SK-N-SH (cell line): ENCODE data around the gene EME2. TPM values are rescaled to one million over a fixed set of nuclear protein-coding genes. Genes with fewer than 3 reads are reported as not detected.

Source experiments
- CTCF ChIA-PET: fragments of 300-600, 350-600 bp; formaldehyde crosslinking; extraction: SDS; loops from one replicate; lab custom pipeline; 2021; lab: Yijun Ruan, JAX
- POLR2A ChIA-PET: fragments of 350-600 bp; sonication (Branson Sonifier 250); formaldehyde crosslinking; extraction: SDS; loops from one replicate; lab custom pipeline; 2020; ENCODE audit warnings: antibody characterized with exemption, inconsistent platforms; lab: Yijun Ruan, JAX
- DNase-seq: peaks from one replicate; pipeline ENCODE4 v3.0.0; 2012
- H2AFZ ChIP-seq: fragments of 200-600 bp; sonication (generic); 2 replicates; pipeline ENCODE4 v1.8.1; 2016; ENCODE audit warnings: antibody characterized with exemption, mild to moderate bottlenecking, low read depth
- H3F3A ChIP-seq: fragments of 200-600 bp; sonication (generic); replicated peaks from 2 replicates; pipeline ENCODE3; 2016; ENCODE audit warnings: antibody characterized with exemption, mild to moderate bottlenecking; ENCODE audit not compliant: insufficient read depth
- H3K27ac ChIP-seq, 2 experiments: fragments of 200-500 bp in 1 of 2; fragments of 200-600 bp in 1 of 2; sonication (Bioruptor generic) in 1 of 2; sonication (generic), shearing (Covaris generic) in 1 of 2; 2 replicates each; pipeline versions ENCODE4 v1.5.1 to v1.6.1; 2014 to 2016; ENCODE audit warnings: low read depth in 2 of 2, inconsistent platforms in 1 of 2, low read length in 1 of 2, mild to moderate bottlenecking in 1 of 2, mixed read lengths in 1 of 2
- H3K27me3 ChIP-seq: fragments of 200-600 bp; sonication (generic), shearing (Covaris generic); 2 replicates; pipeline ENCODE4 v1.6.1; 2016; ENCODE audit warnings: mixed run types; ENCODE audit not compliant: insufficient read depth
- H3K36me3 ChIP-seq, 2 experiments: fragments of 200-500 bp in 1 of 2; fragments of 200-600 bp in 1 of 2; sonication (Bioruptor generic) in 1 of 2; sonication (generic) in 1 of 2; replicated peaks in 1 of 2; 2 replicates each; pipeline versions ENCODE3 to v1.5.1; 2014 to 2016; ENCODE audit warnings: low read length in 1 of 2, mild to moderate bottlenecking in 1 of 2; ENCODE audit not compliant: insufficient read depth in 2 of 2, control insufficient read depth in 1 of 2
- H3K4me1 ChIP-seq, 2 experiments: fragments of 200-500 bp in 1 of 2; fragments of 200-600 bp in 1 of 2; sonication (Bioruptor generic) in 1 of 2; sonication (generic), shearing (Covaris generic) in 1 of 2; 2 replicates each; pipeline versions ENCODE4 v1.5.1 to v1.6.1; 2014 to 2016; ENCODE audit warnings: low read depth in 1 of 2, low read length in 1 of 2, mixed run types in 1 of 2; ENCODE audit not compliant: insufficient read depth in 2 of 2, control insufficient read depth in 1 of 2
- H3K4me2 ChIP-seq: fragments of 200-600 bp; sonication (generic), shearing (Covaris generic); 2 replicates; pipeline ENCODE4 v1.6.1; 2017; ENCODE audit warnings: mixed run types
- H3K4me3 ChIP-seq, 2 experiments: fragments of 200-500 bp in 1 of 2; fragments of 200-600 bp in 1 of 2; sonication (Bioruptor generic) in 1 of 2; sonication (generic), shearing (Covaris generic) in 1 of 2; 2 replicates each; pipeline versions ENCODE4 v1.5.1 to v1.8.1; 2014 to 2016; ENCODE audit warnings: low read depth in 2 of 2, inconsistent platforms in 1 of 2, low read length in 1 of 2, mild to moderate bottlenecking in 1 of 2, mixed read lengths in 1 of 2, moderate library complexity in 1 of 2
- H3K79me2 ChIP-seq: fragments of 200-600 bp; sonication (generic); 2 replicates; pipeline ENCODE4 v1.8.1; 2017; ENCODE audit warnings: mild to moderate bottlenecking; ENCODE audit not compliant: insufficient read depth
- H3K9ac ChIP-seq: fragments of 200-600 bp; sonication (generic); 2 replicates; pipeline ENCODE4 v1.6.1; 2017; ENCODE audit warnings: mixed run types
- H3K9me2 ChIP-seq: fragments of 200-600 bp; sonication (generic); 2 replicates; pipeline ENCODE4 v1.6.1; 2017; ENCODE audit warnings: mixed run types
- H3K9me3 ChIP-seq: fragments of 200-600 bp; sonication (generic); 2 replicates; pipeline ENCODE4 v1.6.1; 2017; ENCODE audit warnings: mixed run types, mild to moderate bottlenecking, moderate library complexity
- H4K20me1 ChIP-seq: fragments of 200-600 bp; sonication (generic); 2 replicates; pipeline ENCODE4 v1.6.1; 2017; ENCODE audit warnings: mild to moderate bottlenecking, mixed run types; ENCODE audit not compliant: insufficient read depth
- ELF1 ChIP-seq: IDR thresholded peaks from 2 replicates; pipeline ENCODE4 v1.4.0; 2012
- EZH2phosphoT487 ChIP-seq: fragments of 200-600 bp; sonication (generic); IDR thresholded peaks from 2 replicates; pipeline ENCODE4 v1.6.1; 2017; ENCODE audit warnings: low read depth, mixed run types, mild to moderate bottlenecking, antibody characterized with exemption, moderate library complexity, borderline replicate concordance
- FOSL2 ChIP-seq: IDR thresholded peaks from 2 replicates; pipeline ENCODE4 v1.4.0; 2012; ENCODE audit warnings: low read depth, mild to moderate bottlenecking, moderate library complexity, borderline replicate concordance
- FOXJ3 ChIP-seq: sonication (generic); formaldehyde crosslinking; IDR thresholded peaks from 2 replicates; pipeline ENCODE4 v1.5.1; 2020; ENCODE audit warnings: mild to moderate bottlenecking, missing genetic modification reagents
- GABPA ChIP-seq: IDR thresholded peaks from 2 replicates; pipeline ENCODE4 v1.4.0; 2012; ENCODE audit warnings: low read depth, mild to moderate bottlenecking
- IRF3 ChIP-seq: fragments of 150-350 bp; IDR thresholded peaks from 2 replicates; pipeline ENCODE4 v1.6.1; 2016; ENCODE audit warnings: mild to moderate bottlenecking, low read depth, low read length
- MAX ChIP-seq: IDR thresholded peaks from 2 replicates; pipeline ENCODE4 v1.4.0; 2012; ENCODE audit warnings: low read depth
- NFIC ChIP-seq: IDR thresholded peaks from 2 replicates; pipeline ENCODE4 v1.4.0; 2012; ENCODE audit warnings: borderline replicate concordance
- TEAD4 ChIP-seq: IDR thresholded peaks from 2 replicates; pipeline ENCODE4 v1.4.0; 2012; ENCODE audit warnings: mild to moderate bottlenecking, borderline replicate concordance; ENCODE audit not compliant: insufficient read depth
- USF1 ChIP-seq: IDR thresholded peaks from 2 replicates; pipeline ENCODE4 v1.4.0; 2012; ENCODE audit warnings: low read depth, borderline replicate concordance
- USF2 ChIP-seq: fragments of 150-350 bp; IDR thresholded peaks from 2 replicates; pipeline ENCODE4 v1.6.1; 2017; ENCODE audit warnings: antibody characterized with exemption, low read length, low read depth, borderline replicate concordance
- ZBTB33 ChIP-seq: IDR thresholded peaks from 2 replicates; pipeline ENCODE4 v1.4.0; 2012; ENCODE audit warnings: low read depth, borderline replicate concordance
- WGBS: methylation state at CpG from one replicate; pipeline ENCODE4 v1.1.6; 2017; ENCODE audit warnings: low lambda C conversion rate; 5-methylcytosine and 5-hydroxymethylcytosine counted together
- polyA plus RNA-seq, 3 experiments: library from polyadenylated mRNA; depleted of rRNA; stranded (reverse); fragments of >200 nt; gene quantifications; 2 replicates each; pipeline ENCODE4 v1.2.3, GENCODE V29; 2012

The EME2 gene
- polyA plus RNA-seq, 1 of the 3 experiments (the other 2 are of a cell fraction): 10.1 TPM

- no peak overlapping the region for H2AFZ ChIP-seq
- H3K36me3 ChIP-seq: peaks cover 6 to 11% of the 10 kb centered on the region in 2 experiments
- H3F3A ChIP-seq: peaks cover 7% of the 10 kb centered on the region
- H3K9ac ChIP-seq: no peak overlapping the region
- DNase-seq: no peak
- TF ChIP-seq IRF3 (no peak), FOXJ3 (CRISPR knock-in tag) (no peak), USF1 (no peak), GABPA (no peak), NFIC (no peak), USF2 (no peak), ELF1 (no peak), TEAD4 (no peak), FOSL2 (no peak), EZH2phosphoT487 (no peak), MAX (no peak), ZBTB33 (no peak)
- no peak overlapping the region for H3K4me2 ChIP-seq
- WGBS: 92% methylated on average over 6 of the region's 16 CpGs
- ChIA-PET POLR2A (no interaction called here), CTCF (interaction anchor here (1.0 to 1.6 kb wide), 2 partner anchors 119 to 133 kb away, joined by 3 to 4 read pairs; partner anchors contain the start of gene MSRB1)
- H3K4me1 ChIP-seq: no peaks in the 10 kb centered on the region
- peaks cover 4% of the 10 kb centered on the region; the same call in 1 of the 2 replicates for H3K79me2 ChIP-seq
- no peaks in the 10 kb centered on the region for H4K20me1 ChIP-seq
- H3K9me2 ChIP-seq: no peaks in the 10 kb centered on the region
- no peaks in the 10 kb centered on the region for H3K27me3 ChIP-seq
- no peak overlapping the region for H3K27ac ChIP-seq
- H3K4me3 ChIP-seq: no peak overlapping the region
- H3K9me3 ChIP-seq: no peaks in the 10 kb centered on the region
These were observed 37.9 kb downstream of the EME2 start for GRCh38 chr16:1810536-1810935.
